M059J (cell line): ENCODE results near the gene TPK1. TPM values are rescaled to one million over a fixed set of nuclear protein-coding genes. Genes with fewer than 3 reads are reported as not detected.

ENCODE experiments used
- DNase-seq: peaks from one replicate; pipeline ENCODE4 v3.0.0-alpha.2; 2012; ENCODE audit warnings: low read depth
- total RNA-seq: library from RNA; depleted of rRNA; stranded (reverse); fragments of >200 nt; shearing (Covaris generic); gene quantifications from 2 replicates; pipeline ENCODE4 v1.2.3, GENCODE V29; 2014

TPK1 gene
- total RNA-seq, 1 experiment from 2014 or later, result 1.7 TPM

DNA sequence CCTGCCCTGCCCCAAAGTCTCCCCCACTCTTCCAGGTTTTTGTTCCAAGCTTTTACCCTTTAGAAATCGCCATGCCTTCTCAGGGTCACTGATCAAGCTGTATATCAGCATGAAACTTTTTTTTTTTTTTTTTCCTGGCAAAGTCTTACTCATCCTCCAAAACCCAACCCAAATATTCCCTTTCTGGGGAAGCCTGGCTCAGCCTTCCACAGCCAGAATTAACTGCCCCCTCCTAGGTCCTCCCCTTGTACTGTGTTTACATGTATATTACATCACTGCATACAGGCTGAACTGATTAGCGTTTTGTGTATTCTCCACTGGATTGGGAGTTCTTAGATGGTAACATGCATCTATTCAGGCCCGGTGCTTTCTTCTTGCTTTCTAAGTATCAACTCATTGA is 427.7 kb downstream of the TPK1 start:
- no peak for DNase-seq

DNA sequence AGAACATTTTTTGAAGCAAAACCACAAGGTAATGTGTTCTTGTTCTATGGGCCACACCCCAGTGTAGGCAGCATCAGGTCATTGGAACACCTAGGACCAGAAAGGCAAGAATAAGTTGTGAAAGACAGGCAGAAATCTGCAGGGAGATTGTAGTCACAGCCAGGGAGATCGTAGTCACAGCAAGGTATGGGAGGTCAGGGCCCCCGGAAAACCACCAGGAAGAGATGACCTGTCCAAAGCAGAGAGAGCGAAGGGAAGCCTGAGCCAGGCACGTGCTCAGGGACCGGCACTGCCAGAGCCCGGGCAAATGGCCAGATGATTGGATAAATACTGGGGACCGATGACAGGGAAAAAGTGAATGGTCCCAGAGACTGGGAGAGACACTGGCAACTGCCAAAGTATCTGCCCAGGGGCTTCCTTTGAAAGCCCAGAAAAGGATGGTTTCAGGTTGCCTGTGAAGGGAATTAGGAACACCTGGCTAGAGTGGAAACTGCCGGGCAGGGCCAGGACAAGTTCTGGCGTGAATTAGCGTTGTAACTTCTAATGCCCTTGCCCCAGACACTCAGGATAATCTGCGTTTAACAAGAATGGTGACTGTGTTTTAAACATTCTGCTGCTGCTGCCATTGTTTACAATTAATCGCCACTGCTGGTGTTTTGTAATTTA is 428.5 kb downstream of the TPK1 start:
- peak; percentile 65 for DNase-seq

DNA sequence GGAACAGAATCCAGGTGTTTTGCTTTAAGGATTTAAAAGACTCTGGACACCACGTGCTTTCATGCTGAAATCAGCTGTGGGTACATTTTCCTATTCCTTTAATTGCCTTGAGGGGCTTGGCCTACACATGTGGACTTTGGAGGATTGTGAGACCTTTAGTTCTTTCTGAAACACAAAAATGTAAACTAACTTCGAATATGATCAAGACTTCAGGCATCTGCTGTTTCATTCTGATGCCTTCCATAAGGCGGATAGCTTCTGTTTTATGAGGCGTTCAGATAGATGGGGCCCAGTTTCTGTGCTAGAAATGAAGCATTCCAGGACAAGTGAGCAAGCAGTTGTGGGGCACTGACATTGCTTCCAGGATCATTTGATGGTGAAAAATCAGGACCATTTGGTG is 430.9 kb downstream of the TPK1 start:
- DNase-seq, result peak; percentile 29

DNA sequence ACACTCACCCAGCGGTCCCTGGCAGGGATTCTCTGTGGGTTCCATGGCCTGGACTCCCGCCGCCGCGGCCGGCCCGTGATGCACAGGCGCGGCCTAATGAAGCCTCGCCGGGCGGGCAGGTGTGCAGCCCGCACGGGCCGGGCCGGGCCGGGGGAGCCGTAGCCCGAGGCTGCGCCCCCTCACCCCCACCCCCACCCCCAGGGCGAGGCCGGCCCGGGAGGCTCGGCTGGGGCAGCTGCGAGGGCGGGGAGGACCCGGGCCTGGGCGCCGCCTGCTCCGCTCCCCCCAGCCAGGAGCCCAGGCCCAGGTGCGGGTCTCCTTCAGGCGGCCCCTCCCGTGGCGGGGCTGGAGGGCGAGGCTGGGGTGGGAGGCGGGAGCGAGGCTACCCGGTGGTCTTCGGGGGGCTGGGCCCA is 432.2 kb downstream of the TPK1 start, which contains the start of gene NOBOX:
Gene NOBOX, minus strand, starts transcription at position 45 of the 413 bp plus-strand sequence.
- no peak for DNase-seq

DNA sequence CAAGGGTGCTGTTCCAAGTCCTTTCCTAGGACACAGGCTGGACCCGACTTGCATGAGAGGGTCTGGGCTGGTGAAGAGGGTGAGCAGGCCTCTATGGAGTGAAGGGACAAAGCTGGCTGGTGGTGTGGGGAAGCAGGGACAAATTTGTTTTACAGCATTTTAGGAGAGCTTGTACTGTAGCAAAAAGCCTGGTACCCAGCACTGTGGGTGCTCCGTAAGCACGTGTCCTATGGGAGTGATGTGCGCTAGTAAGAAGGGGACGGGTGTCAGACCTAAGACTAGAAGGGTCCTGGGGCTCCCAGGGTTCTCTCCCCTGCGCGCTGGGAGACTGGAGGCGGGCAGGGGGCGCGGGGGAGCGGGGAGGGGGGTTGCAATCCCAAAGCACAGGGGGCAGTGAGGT is 432.8 kb downstream of the TPK1 start:
- DNase-seq, result no peak
